HK-2 (cell line): ENCODE measurements around the gene ADAP2.
"Not testable (repeated sequence)": the region's sequence is repeated elsewhere in the genome, so short reads cannot be mapped to it uniquely, and the experiment has no call there.

Experiments used
- DNase-seq: peaks from one replicate; pipeline ENCODE4 v3.0.0-alpha.2; 2018; ENCODE audit not compliant: unreplicated experiment

ADAP2 gene

DNA sequence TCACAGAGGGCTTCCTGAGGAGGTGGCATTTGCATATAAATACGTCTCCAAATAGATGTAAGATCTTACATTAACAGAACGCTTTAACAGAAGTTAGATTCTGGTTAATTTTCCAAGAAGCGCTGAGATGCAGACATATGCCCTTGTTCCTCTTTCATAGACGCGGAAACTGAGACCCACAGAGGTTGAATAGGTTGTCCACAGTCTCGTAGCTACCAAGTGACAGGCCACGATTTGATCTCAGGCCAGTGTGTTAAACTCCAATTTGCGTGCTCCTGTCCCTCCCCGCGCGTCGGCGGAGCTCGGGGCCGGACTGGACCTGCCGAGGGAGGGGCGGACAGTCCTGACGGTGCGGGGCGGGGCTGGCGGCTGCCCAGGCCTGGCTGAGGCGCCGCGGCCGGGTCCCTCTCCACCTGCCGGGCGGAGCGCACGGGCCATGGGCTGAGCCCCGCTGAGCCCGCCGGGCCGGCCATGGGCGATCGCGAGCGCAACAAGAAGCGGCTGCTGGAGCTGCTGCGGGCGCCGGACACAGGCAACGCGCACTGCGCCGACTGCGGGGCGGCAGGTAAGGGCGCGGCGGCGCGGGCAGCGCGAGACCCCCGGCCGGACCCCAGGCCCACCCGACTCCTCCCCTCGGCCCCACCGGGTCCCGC, at the start of gene ADAP2:
Gene ADAP2, plus strand, starts transcription at position 402 of the 653 bp plus-strand sequence. Its CDS starts 70 bp downstream, at position 472.
- peak; percentile 41 for DNase-seq

- DNase-seq = no peak
These were observed 35.6 kb upstream of the ADAP2 start for GRCh38 chr17:30886187-30886586.

- DNase-seq = no peak
These were observed 27.5 kb upstream of the ADAP2 start for GRCh38 chr17:30894236-30894635.

DNA sequence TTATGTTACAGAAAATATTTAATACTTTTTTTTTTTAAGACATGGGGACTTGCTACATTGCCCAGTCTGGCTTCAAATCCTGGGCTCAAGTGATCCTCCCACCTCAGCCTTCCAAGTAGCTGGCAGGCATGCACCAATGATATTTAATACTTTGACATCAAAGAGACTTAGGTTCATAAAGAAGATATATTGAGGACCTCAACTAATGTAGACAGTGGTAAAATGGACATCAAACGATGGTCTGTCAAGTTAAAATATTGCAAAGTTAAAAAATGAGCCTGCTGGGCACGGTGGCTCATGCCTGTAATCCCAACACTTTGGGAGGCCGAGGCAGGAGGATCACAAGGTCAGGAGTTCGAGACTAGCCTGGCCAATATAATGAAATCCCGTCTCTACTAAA, 24.4 kb upstream of the ADAP2 start:
- no peak for DNase-seq

GRCh38 chr17:30905742-30906100, 16.0 kb upstream of the ADAP2 start:
- DNase-seq = peak; percentile 10

GRCh38 chr17:30906101-30906911, 15.4 kb upstream of the ADAP2 start, which contains the start of gene TEFM:
TEFM (minus strand) TSS chr17:30906238; CDS start chr17:30906198, 40 bp downstream.
- DNase-seq = peak; percentile 94

- DNase-seq = no peak
These were observed 12.9 kb upstream of the ADAP2 start for GRCh38 chr17:30908717-30909420.

- DNase-seq = not testable (repeated sequence)
These were observed 11.6 kb upstream of the ADAP2 start for GRCh38 chr17:30910151-30910550.

- no peak for DNase-seq
These were observed 7.8 kb upstream of the ADAP2 start for GRCh38 chr17:30913955-30914354.

- DNase-seq = no peak
These were observed 5.7 kb upstream of the ADAP2 start for GRCh38 chr17:30915833-30916611.

GRCh38 chr17:30917050-30917449, 4.7 kb upstream of the ADAP2 start:
- DNase-seq = no peak

GRCh38 chr17:30920282-30920681, 1.5 kb upstream of the ADAP2 start:
- DNase-seq = no peak

GRCh38 chr17:30920683-30921543, 832 bp upstream of the ADAP2 start:
- no peak for DNase-seq

GRCh38 chr17:30922235-30923030, 688 bp downstream of the ADAP2 start:
- no peak for DNase-seq

- no peak for DNase-seq
These were observed 2.6 kb downstream of the ADAP2 start for GRCh38 chr17:30924341-30924740.

DNA sequence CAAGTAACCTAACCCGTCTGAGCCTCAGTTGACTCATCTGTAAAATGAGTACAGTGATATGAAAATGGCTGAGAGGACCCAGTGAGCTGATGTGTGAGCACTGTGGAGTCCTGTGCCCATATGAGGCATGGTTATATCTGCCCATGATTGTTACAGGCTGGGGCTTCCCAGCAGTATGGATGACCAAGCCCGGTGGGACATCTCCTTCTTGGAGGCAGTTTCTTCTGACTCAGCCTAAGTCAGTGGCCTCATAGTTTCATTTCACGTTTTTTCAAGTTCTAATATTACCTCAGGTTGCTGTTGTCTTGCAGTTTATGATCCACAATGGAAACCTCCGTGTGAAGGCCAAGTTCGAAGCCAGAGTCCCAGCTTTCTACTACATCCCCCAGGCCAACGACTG, 4.8 kb downstream of the ADAP2 start:
- no peak for DNase-seq

DNA sequence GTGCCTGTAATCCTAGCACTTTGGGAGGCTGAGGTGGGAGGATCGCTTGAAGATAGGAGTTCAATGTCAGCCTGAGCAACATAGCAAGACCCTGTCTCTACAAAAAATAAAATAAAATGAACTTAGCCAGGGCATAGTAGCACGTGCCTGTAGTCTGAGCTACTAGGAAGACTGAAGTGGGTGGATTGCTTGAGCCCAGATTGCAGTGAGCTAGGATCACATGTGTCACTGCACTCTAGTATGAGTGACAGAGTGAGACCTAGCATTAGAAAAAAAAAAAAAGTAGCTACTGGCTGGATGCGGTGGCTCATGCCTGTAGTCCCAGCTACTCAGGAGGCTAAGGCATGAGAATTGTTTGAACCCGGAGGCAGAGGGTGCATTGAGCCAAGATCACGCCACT, 6.0 kb downstream of the ADAP2 start:
- no peak for DNase-seq

GRCh38 chr17:30928584-30928983, 6.8 kb downstream of the ADAP2 start:
- no peak for DNase-seq

GRCh38 chr17:30929081-30929633, 7.4 kb downstream of the ADAP2 start:
- DNase-seq = no peak

DNA sequence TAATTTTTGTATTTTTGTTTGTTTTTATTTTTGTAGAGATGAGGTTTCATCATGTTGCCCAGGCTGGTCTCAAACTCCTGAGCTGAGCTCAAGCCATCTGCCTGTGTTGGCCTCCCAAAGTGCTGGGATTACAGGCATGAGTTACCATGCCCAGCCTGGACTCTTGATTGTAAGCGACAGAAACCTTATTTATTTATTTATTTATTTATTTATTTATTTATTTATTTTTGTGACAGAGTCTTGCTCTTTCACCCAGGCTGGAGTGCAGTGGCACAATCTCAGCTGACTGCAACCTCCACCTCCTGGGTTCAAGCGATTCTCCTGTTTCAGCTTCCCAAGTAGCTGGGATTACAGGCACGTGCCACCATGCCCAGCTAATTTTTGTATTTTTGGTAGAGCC, 8.1 kb downstream of the ADAP2 start:
- not testable (repeated sequence) for DNase-seq
